Sigmoid colon (tissue), 7 donors: ENCODE data around the gene GALNT17. TPM values are rescaled to one million over a fixed set of nuclear protein-coding genes. Genes with fewer than 3 reads are reported as not detected.
"Not testable (repeated sequence)": the region's sequence is repeated elsewhere in the genome, so short reads cannot be mapped to it uniquely, and the experiment has no call there.

Experiments
- DNase-seq: peaks from one replicate; pipeline ENCODE4 v3.0.0-alpha.2; 2019
- H3K27ac ChIP-seq, 4 donors: fragments of 200-600 bp; sonication (generic); one replicate each; pipeline ENCODE4 v1.5.1; 2016 to 2019; ENCODE audit warnings: mild to moderate bottlenecking in 1 of 4
- H3K27me3 ChIP-seq, 3 donors: fragments of 200-600 bp; sonication (generic); one replicate each; pipeline ENCODE4 v1.5.1; 2019; ENCODE audit warnings: mild to moderate bottlenecking in 1 of 3
- H3K36me3 ChIP-seq, 4 donors: fragments of 200-600 bp; sonication (generic); one replicate each; pipeline ENCODE4 v1.5.1; 2016 to 2019
- H3K4me1 ChIP-seq, 4 donors: fragments of 200-600 bp; sonication (generic); one replicate each; pipeline ENCODE4 v1.5.1; 2017 to 2019
- H3K4me3 ChIP-seq, 4 donors: fragments of 200-600 bp; sonication (generic); one replicate each; pipeline ENCODE4 v1.5.1; 2017 to 2019; ENCODE audit warnings: mild to moderate bottlenecking in 2 of 4, moderate library complexity in 1 of 4
- H3K9me3 ChIP-seq, 4 donors: fragments of 200-600 bp in 3 of 4; sonication (generic) in 3 of 4; one replicate each; pipeline versions ENCODE4 v1.5.1 to v1.6.1; 2013 to 2019
- CTCF ChIP-seq, 4 experiments: fragments of 450-650 bp in 3 of 4; fragments of 200-600 bp in 1 of 4; IDR thresholded peaks; one replicate each; pipeline ENCODE4 v1.5.1; 2016 to 2019; ENCODE audit warnings: antibody characterized with exemption in 4 of 4, mild to moderate bottlenecking in 3 of 4, moderate library complexity in 2 of 4
- EP300 ChIP-seq, 4 donors: sonication (generic); formaldehyde crosslinking; IDR thresholded peaks; one replicate each; pipeline ENCODE4 v1.6.1; 2017; ENCODE audit warnings: antibody characterized with exemption in 4 of 4
- POLR2A ChIP-seq, 2 donors: fragments of 450-650 bp; IDR thresholded peaks; one replicate each; pipeline ENCODE4 v1.6.1; 2016; ENCODE audit warnings: antibody characterized with exemption in 2 of 2, mild to moderate bottlenecking in 2 of 2, moderate library complexity in 2 of 2
- POLR2AphosphoS5 ChIP-seq, 4 donors: sonication (generic); formaldehyde crosslinking; IDR thresholded peaks; one replicate each; pipeline ENCODE4 v1.6.1; 2017; ENCODE audit warnings: antibody characterized with exemption in 4 of 4
- WGBS, 2 donors: extraction: QIAGEN DNeasy Blood & Tissue Kit; methylation state at CpG; one replicate each; pipeline ENCODE4 v1.1.7; 2013; 5-methylcytosine and 5-hydroxymethylcytosine counted together
- intact Hi-C: fragments of 100-400 bp; cut with DNase I; formaldehyde crosslinking; loops from one replicate; pipeline ENCODE4 v1.15.1; 2023
- polyA plus RNA-seq, 3 donors: library from polyadenylated mRNA; stranded (reverse); fragments of 200-250 nt; gene quantifications; one replicate each; pipeline ENCODE4 v1.2.3, GENCODE V29; 2013
- total RNA-seq, 4 donors: library from RNA; depleted of rRNA; stranded (reverse); fragments of >200 nt; gene quantifications; one replicate each; pipeline ENCODE4 v1.1.0, GENCODE V29; 2016
- donor health status: healthy with polysubstance abuse.
- donor health status: Bipolar disorder and iron deficiency.
- donor health status: healthy.

Gene GALNT17
- total and polyA plus RNA-seq, 7 donors = 1.8 to 45.4 (median 15.1) TPM; not detected in 1

- no peak overlapping the region for H3K4me3 ChIP-seq
- intact Hi-C loops = no loop called here
- no peaks in the 10 kb centered on the region for H3K36me3 ChIP-seq
- peaks cover 0 to 13% (median 3%) of the 10 kb centered on the region in 4 donors for H3K4me1 ChIP-seq
- TF ChIP-seq EP300 (IDR thresholded peaks at IDR 0.05) = no peak
- TF ChIP-seq POLR2A (IDR thresholded peaks at IDR 0.05) = no peak
- TF ChIP-seq POLR2AphosphoS5 (IDR thresholded peaks at IDR 0.05) = no peak
- no peak for TF ChIP-seq CTCF (IDR thresholded peaks at IDR 0.05)
- 69 to 81% methylated on average over 5 of the region's 5 CpGs for WGBS, 2 donors
- H3K27ac ChIP-seq = no peak overlapping the region
- DNase-seq = no peak
- peaks cover 0 to 2% (median 0%) of the 10 kb centered on the region in 4 donors for H3K9me3 ChIP-seq
- H3K27me3 ChIP-seq = no peaks in the 10 kb centered on the region
Observed at GRCh38 chr7:71210220-71210619, 78.3 kb downstream of the GALNT17 start.

GRCh38 chr7:71212433-71212832 lies 80.5 kb downstream of the GALNT17 start:
- H3K4me3 ChIP-seq, H3K27me3 ChIP-seq, H3K9me3 ChIP-seq, DNase-seq, H3K27ac ChIP-seq, H3K36me3 ChIP-seq, intact Hi-C loops: not testable (repeated sequence)
- WGBS, 2 donors = 77 to 87% methylated on average over 4 of the region's 4 CpGs
- peaks cover 0 to 13% (median 3%) of the 10 kb centered on the region in 4 donors for H3K4me1 ChIP-seq

- TF ChIP-seq EP300 (IDR thresholded peaks at IDR 0.05) (no peak), CTCF (IDR thresholded peaks at IDR 0.05) (no peak), POLR2AphosphoS5 (IDR thresholded peaks at IDR 0.05) (no peak), POLR2A (IDR thresholded peaks at IDR 0.05) (no peak)
- peaks cover 0 to 13% (median 3%) of the 10 kb centered on the region in 4 donors for H3K9me3 ChIP-seq
- H3K4me1 ChIP-seq = peaks cover 0 to 5% (median 0%) of the 10 kb centered on the region in 4 donors
- H3K4me3 ChIP-seq = no peak overlapping the region
- no peaks in the 10 kb centered on the region for H3K27me3 ChIP-seq
- no peak overlapping the region for H3K27ac ChIP-seq
- WGBS, 2 donors = 92% methylated on average over 4 of the region's 4 CpGs
- intact Hi-C loops = no loop called here
- DNase-seq = no peak
- no peaks in the 10 kb centered on the region for H3K36me3 ChIP-seq
Observed at GRCh38 chr7:71216211-71216610, 84.3 kb downstream of the GALNT17 start.

- peaks cover 0 to 13% (median 3%) of the 10 kb centered on the region in 4 donors for H3K4me1 ChIP-seq
- DNase-seq = no peak
- H3K27me3 ChIP-seq = no peaks in the 10 kb centered on the region
- no peaks in the 10 kb centered on the region for H3K36me3 ChIP-seq
- 67 to 84% methylated on average over 5 of the region's 5 CpGs for WGBS, 2 donors
- intact Hi-C loops = loop anchor here (1.0 kb wide), 1 partner anchor 88 kb away; the partner anchor contains the start of gene GALNT17
- H3K9me3 ChIP-seq = peaks cover 0 to 11% (median 3%) of the 10 kb centered on the region in 4 donors
- peak overlapping the region; percentile 49 to 86 (median 82) for H3K27ac ChIP-seq
- TF ChIP-seq POLR2AphosphoS5 (IDR thresholded peaks at IDR 0.05) (peak; percentile 53 to 88 (median 74)), POLR2A (IDR thresholded peaks at IDR 0.05) (no peak), EP300 (IDR thresholded peaks at IDR 0.05) (peak; percentile 72 to 98 (median 90))
- H3K4me3 ChIP-seq = no peak overlapping the region
Observed at GRCh38 chr7:71220210-71220695, 88.3 kb downstream of the GALNT17 start.

GRCh38 chr7:71221049-71221448 lies 89.1 kb downstream of the GALNT17 start:
- TF ChIP-seq POLR2A (IDR thresholded peaks at IDR 0.05) (no peak), POLR2AphosphoS5 (IDR thresholded peaks at IDR 0.05) (no peak), EP300 (IDR thresholded peaks at IDR 0.05) (no peak), CTCF (IDR thresholded peaks at IDR 0.05) (no peak)

More at GRCh38 chr7:71221049-71221448, 89.1 kb downstream of the GALNT17 start:
- H3K4me3 ChIP-seq = no peak overlapping the region
- intact Hi-C loops = no loop called here
- no peaks in the 10 kb centered on the region for H3K36me3 ChIP-seq
- no peak for DNase-seq
- 0 to 96% methylated on average over 1 of the region's 1 CpG for WGBS, 2 donors
- peak overlapping the region; percentile 49 to 86 (median 82) for H3K27ac ChIP-seq
- H3K9me3 ChIP-seq = peaks cover 0 to 11% (median 3%) of the 10 kb centered on the region in 4 donors
- no peaks in the 10 kb centered on the region for H3K27me3 ChIP-seq
- H3K4me1 ChIP-seq = peaks cover 0 to 13% (median 3%) of the 10 kb centered on the region in 4 donors
